Measurements from ENCODE around the gene ATOSA. TPM values are rescaled to one million over a fixed set of nuclear protein-coding genes. Genes with fewer than 3 reads are reported as not detected.

ATOSA gene
- total and polyA plus RNA-seq, 2 of the 13 experiments (the other 11 are each of a cell fraction or from before 2014, with no cell fraction given) = 6.6 to 16.3 TPM

DNA sequence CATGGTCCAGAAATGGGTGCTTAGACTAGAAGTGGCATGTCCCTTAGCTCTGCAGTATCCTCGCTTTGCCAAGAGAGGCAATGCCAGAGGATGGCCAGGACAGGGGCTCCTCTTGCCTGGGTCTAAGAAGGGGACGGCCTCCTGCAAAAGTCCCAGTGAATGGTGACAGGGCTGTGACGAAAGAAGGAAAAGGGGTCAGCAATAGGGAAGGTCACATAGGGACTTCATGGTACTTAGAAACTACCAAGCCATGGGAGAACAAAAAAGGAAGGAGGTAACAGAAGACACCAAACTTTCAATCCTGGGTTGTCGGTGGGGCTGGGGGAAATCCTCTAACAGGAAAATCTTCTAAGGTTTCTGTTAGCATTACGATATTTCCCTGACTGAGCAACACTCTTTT lies 36.2 kb upstream of the ATOSA start (continued):
- TF ChIP-seq, protein P1, sequence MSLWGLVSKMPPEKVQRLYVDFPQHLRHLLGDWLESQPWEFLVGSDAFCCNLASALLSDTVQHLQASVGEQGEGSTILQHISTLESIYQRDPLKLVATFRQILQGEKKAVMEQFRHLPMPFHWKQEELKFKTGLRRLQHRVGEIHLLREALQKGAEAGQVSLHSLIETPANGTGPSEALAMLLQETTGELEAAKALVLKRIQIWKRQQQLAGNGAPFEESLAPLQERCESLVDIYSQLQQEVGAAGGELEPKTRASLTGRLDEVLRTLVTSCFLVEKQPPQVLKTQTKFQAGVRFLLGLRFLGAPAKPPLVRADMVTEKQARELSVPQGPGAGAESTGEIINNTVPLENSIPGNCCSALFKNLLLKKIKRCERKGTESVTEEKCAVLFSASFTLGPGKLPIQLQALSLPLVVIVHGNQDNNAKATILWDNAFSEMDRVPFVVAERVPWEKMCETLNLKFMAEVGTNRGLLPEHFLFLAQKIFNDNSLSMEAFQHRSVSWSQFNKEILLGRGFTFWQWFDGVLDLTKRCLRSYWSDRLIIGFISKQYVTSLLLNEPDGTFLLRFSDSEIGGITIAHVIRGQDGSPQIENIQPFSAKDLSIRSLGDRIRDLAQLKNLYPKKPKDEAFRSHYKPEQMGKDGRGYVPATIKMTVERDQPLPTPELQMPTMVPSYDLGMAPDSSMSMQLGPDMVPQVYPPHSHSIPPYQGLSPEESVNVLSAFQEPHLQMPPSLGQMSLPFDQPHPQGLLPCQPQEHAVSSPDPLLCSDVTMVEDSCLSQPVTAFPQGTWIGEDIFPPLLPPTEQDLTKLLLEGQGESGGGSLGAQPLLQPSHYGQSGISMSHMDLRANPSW (CRISPR knock-in tag; IDR thresholded peaks at IDR 0.05; ENCODE audit: borderline replicate concordance) = no peak
- TF ChIP-seq ZNF543 (CRISPR knock-in tag; IDR thresholded peaks at IDR 0.05) (no peak), HDAC2 (CRISPR knock-in tag; IDR thresholded peaks at IDR 0.05) (no peak), MAFG (CRISPR knock-in tag; IDR thresholded peaks at IDR 0.05) (no peak), KLF6 (CRISPR knock-in tag; IDR thresholded peaks at IDR 0.05) (no peak)
- TF ChIP-seq, protein P2, sequence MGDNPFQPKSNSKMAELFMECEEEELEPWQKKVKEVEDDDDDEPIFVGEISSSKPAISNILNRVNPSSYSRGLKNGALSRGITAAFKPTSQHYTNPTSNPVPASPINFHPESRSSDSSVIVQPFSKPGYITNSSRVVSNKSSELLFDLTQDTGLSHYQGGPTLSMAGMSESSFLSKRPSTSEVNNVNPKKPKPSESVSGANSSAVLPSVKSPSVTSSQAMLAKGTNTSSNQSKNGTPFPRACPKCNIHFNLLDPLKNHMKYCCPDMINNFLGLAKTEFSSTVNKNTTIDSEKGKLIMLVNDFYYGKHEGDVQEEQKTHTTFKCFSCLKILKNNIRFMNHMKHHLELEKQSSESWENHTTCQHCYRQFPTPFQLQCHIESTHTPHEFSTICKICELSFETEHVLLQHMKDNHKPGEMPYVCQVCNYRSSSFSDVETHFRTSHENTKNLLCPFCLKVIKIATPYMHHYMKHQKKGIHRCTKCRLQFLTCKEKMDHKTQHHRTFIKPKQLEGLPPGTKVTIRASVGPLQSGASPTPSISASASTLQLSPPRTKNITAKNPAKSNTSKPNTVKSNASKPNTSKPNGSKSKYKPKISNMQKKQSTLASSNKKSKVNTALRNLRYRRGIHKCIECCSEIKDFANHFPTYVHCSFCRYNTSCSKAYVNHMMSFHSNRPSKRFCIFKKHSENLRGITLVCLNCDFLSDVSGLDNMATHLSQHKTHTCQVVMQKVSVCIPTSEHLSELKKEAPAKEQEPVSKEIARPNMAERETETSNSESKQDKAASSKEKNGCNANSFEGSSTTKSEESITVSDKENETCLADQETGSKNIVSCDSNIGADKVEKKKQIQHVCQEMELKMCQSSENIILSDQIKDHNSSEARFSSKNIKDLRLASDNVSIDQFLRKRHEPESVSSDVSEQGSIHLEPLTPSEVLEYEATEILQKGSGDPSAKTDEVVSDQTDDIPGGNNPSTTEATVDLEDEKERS (CRISPR knock-in tag; IDR thresholded peaks at IDR 0.05) = no peak

- no peak overlapping the region for H3K4me2 ChIP-seq (ENCODE audit: low read depth, low read length)
- ChIA-PET POLR2A (no interaction called here), CTCF (ENCODE audit: low intra/inter-chr PET ratio, low total read pairs) (no interaction called here)
- 9% methylated on average over 3 of the region's 3 CpGs for WGBS (ENCODE audit: low lambda C conversion rate)
- FAIRE-seq (no peak), ATAC-seq (peak; percentile 70; the same call in 2 of the 3 replicates), DNase-seq (ENCODE audit: low spot score) (no peak)
- H3K4me3 ChIP-seq (replicated peaks in 1 of 3; ENCODE audit: insufficient read depth in 1 of 3, low read depth in 2 of 3, low read length in 3 of 3) = no peak overlapping the region
- peaks cover 17% of the 10 kb centered on the region for H3K4me1 ChIP-seq (ENCODE audit: insufficient read depth, low read length)
- no TSS peak for BruUV-seq (replicated peaks)
- H3K36me3 ChIP-seq (replicated peaks in 1 of 2; ENCODE audit: control insufficient read depth in 1 of 2, insufficient read depth in 2 of 2, low read length in 2 of 2) = no peaks in the 10 kb centered on the region
- in situ Hi-C loops (cut with HindIII; ENCODE audit: extremely low pct_ligation_motif_present, low pct_unique_long_range_greater_than_20kb) = no loop called here
- intact Hi-C loops (cut with micrococcal nuclease; ENCODE audit: unreplicated experiment) = no loop called here
- H2AFZ ChIP-seq (ENCODE audit: low read length) = no peak overlapping the region
- H3K9me3 ChIP-seq (ENCODE audit: low read length) = no peaks in the 10 kb centered on the region
- no peaks in the 10 kb centered on the region for H3K79me2 ChIP-seq (ENCODE audit: insufficient read depth, low read length)
- H3K27me3 ChIP-seq (ENCODE audit: control insufficient read depth in 1 of 2, insufficient read depth in 2 of 2, low read length in 2 of 2) = no peaks in the 10 kb centered on the region
- TF ChIP-seq WIZ (CRISPR knock-in tag; IDR thresholded peaks at IDR 0.05) (no peak), ZSCAN29 (CRISPR knock-in tag; conservative IDR thresholded peaks at IDR 0.05) (0 out of 2 replicates have a peak, but pooled peaks have one; percentile 34), FOXO1 (CRISPR knock-in tag; IDR thresholded peaks at IDR 0.05) (no peak), ZSCAN30 (CRISPR knock-in tag; IDR thresholded peaks at IDR 0.05) (no peak), ZNF883 (CRISPR knock-in tag; IDR thresholded peaks at IDR 0.05; ENCODE audit: not compliant biosample characterization) (no peak), ERF (CRISPR knock-in tag; IDR thresholded peaks at IDR 0.05) (no peak)
- no peak overlapping the region for H3K27ac ChIP-seq (ENCODE audit: extremely low read length, insufficient read depth, low read length)
- H3K9ac ChIP-seq (ENCODE audit: insufficient read depth, low read depth, low read length) = no peak overlapping the region
- H4K20me1 ChIP-seq (ENCODE audit: insufficient read depth, low read length) = no peaks in the 10 kb centered on the region
Measured at GRCh38 chr15:52714968-52715367, 35.8 kb upstream of the ATOSA start.

Measured in HepG2 (cell line).